Measurements from ENCODE around the gene PPP1R3A.
"Not testable (repeated sequence)": the region's sequence is repeated elsewhere in the genome, so short reads cannot be mapped to it uniquely, and the experiment has no call there.

Gene PPP1R3A

DNA sequence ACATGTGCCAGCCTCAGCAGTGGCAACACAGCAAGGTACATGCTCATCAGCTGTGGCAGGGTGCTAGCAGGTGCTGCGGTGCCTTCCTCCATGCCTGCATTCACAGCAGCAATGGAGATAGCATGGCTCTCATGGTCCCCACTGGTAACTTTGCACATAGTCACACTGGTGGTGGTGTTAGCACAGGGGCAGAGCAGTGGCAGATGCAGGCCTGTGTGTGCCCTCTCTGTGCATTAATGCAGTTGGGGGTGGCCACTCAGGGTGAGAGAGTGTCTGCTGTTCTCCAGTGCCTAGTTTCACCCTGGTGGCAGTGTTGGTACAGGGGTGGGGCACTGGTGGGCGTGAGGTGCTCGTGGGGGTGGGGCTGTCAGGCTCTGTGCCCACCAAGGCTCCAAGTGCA, 17.7 kb upstream of the PPP1R3A start:
- H3K27me3 ChIP-seq (ENCODE audit: low read depth, low read length) = no peaks in the 10 kb centered on the region
- H3K9me3 ChIP-seq (ENCODE audit: insufficient read depth, low read length) = 0 out of 2 replicates have a peak, but pooled peaks cover 4% of the 10 kb centered on the region
- no peak overlapping the region for H3K4me3 ChIP-seq (ENCODE audit: low read length)
- no peak overlapping the region for H3K9ac ChIP-seq (ENCODE audit: low read length)
- TF ChIP-seq, protein P1, sequence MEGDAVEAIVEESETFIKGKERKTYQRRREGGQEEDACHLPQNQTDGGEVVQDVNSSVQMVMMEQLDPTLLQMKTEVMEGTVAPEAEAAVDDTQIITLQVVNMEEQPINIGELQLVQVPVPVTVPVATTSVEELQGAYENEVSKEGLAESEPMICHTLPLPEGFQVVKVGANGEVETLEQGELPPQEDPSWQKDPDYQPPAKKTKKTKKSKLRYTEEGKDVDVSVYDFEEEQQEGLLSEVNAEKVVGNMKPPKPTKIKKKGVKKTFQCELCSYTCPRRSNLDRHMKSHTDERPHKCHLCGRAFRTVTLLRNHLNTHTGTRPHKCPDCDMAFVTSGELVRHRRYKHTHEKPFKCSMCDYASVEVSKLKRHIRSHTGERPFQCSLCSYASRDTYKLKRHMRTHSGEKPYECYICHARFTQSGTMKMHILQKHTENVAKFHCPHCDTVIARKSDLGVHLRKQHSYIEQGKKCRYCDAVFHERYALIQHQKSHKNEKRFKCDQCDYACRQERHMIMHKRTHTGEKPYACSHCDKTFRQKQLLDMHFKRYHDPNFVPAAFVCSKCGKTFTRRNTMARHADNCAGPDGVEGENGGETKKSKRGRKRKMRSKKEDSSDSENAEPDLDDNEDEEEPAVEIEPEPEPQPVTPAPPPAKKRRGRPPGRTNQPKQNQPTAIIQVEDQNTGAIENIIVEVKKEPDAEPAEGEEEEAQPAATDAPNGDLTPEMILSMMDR (IDR thresholded peaks at IDR 0.05; ENCODE audit: low read depth, low read length) = no peak
- TF ChIP-seq EZH2phosphoT487 (IDR thresholded peaks at IDR 0.05; ENCODE audit: low read depth) = no peak
- H3K79me2 ChIP-seq (ENCODE audit: low read length) = no peaks in the 10 kb centered on the region
- H3K27ac ChIP-seq (ENCODE audit: low read length) = no peak overlapping the region
- no peaks in the 10 kb centered on the region for H4K20me1 ChIP-seq (ENCODE audit: insufficient read depth, low read length)
- no peak overlapping the region for H2AFZ ChIP-seq (ENCODE audit: low read depth, low read length)
- no peaks in the 10 kb centered on the region for H3K36me3 ChIP-seq (replicated peaks; ENCODE audit: low read depth, low read length)
- H3K4me2 ChIP-seq (ENCODE audit: low read length) = no peak overlapping the region
- no peaks in the 10 kb centered on the region for H3K4me1 ChIP-seq (ENCODE audit: low read length)

DNA sequence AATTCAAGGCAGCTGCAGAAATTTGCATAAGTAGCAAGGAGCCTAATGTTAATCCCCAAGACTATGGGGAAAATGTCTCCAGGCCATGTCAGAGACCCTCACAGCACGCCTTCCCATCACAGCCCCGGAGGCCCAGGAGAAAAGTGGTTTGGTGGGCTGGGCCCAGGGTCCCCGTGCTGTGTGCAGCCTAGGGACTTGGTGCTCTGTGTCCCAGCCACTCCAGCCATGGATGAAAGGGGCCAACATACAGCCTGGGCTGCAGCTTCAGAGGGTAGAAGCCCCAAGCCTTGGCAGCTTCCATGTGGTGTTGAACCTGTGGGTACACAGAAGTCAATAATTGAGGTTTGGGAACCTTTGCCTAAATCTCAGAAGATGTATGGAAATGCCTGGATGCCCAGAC, 10.6 kb upstream of the PPP1R3A start:
- H3K9ac ChIP-seq (ENCODE audit: low read length); H2AFZ ChIP-seq (ENCODE audit: low read depth, low read length); H3K27ac ChIP-seq (ENCODE audit: low read length); H3K27me3 ChIP-seq (ENCODE audit: low read depth, low read length); H3K36me3 ChIP-seq (replicated peaks; ENCODE audit: low read depth, low read length); H3K4me2 ChIP-seq (ENCODE audit: low read length); H3K9me3 ChIP-seq (ENCODE audit: insufficient read depth, low read length); H3K4me1 ChIP-seq (ENCODE audit: low read length); H3K79me2 ChIP-seq (ENCODE audit: low read length); H3K4me3 ChIP-seq (ENCODE audit: low read length); H4K20me1 ChIP-seq (ENCODE audit: insufficient read depth, low read length): not testable (repeated sequence)

DNA sequence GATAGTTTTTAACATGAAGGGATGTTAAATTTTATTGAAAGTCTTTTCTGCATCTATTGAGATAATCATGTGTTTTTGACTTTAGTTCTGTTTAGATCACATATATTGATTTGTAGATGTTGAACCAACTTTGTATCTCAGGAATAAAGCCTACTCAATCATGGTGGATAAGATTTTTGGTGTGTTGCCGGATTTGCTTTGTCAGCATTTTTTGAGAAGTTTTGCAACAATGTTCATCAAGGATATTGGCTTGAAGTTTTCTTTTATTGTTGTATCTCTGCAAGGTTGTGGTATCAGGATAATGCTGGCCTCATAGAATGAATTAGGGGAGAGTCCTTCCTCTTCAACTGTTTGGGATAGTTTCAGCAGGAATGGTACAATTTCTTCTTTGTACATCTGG, 9.3 kb upstream of the PPP1R3A start:
- Histone ChIP-seq H3K9me3 (ENCODE audit: insufficient read depth, low read length) (0 out of 2 replicates have a peak, but pooled peaks cover 9% of the 10 kb centered on the region), H3K79me2 (ENCODE audit: low read length) (no peaks in the 10 kb centered on the region), H3K27ac (ENCODE audit: low read length) (no peak overlapping the region), H3K27me3 (ENCODE audit: low read depth, low read length) (no peaks in the 10 kb centered on the region), H3K4me2 (ENCODE audit: low read length) (no peak overlapping the region), H3K9ac (ENCODE audit: low read length) (no peak overlapping the region), H4K20me1 (ENCODE audit: insufficient read depth, low read length) (no peaks in the 10 kb centered on the region), H2AFZ (ENCODE audit: low read depth, low read length) (no peak overlapping the region), H3K36me3 (replicated peaks; ENCODE audit: low read depth, low read length) (no peaks in the 10 kb centered on the region), H3K4me3 (ENCODE audit: low read length) (no peak overlapping the region), H3K4me1 (ENCODE audit: low read length) (no peaks in the 10 kb centered on the region)
- TF ChIP-seq, protein P1 (IDR thresholded peaks at IDR 0.05; ENCODE audit: low read depth, low read length) = no peak
- TF ChIP-seq EZH2phosphoT487 (IDR thresholded peaks at IDR 0.05; ENCODE audit: low read depth) = no peak

DNA sequence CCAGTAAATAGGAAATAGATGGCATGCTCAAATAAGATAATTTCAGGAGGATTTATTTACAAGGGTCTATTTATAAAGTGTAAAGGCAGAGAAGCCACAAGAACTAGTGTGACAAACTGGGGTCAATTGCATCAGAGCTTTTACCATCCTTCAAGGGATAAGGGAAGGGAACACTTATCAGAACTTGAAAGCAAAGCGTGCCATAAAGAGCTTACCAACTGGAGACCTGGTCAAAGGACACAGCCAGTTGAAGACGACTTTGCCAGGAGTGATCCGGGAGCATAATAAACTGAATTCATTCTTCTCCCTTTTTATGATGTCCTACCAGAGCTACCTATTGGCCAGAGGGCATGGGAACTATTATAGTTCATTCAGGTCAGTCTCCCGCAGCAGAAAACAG, 3.2 kb upstream of the PPP1R3A start:
- Histone ChIP-seq H2AFZ (ENCODE audit: low read depth, low read length) (no peak overlapping the region), H3K27ac (ENCODE audit: low read length) (no peak overlapping the region), H4K20me1 (ENCODE audit: insufficient read depth, low read length) (no peaks in the 10 kb centered on the region), H3K4me3 (ENCODE audit: low read length) (no peak overlapping the region), H3K27me3 (ENCODE audit: low read depth, low read length) (peaks cover 11% of the 10 kb centered on the region; the same call in 1 of the 2 replicates), H3K79me2 (ENCODE audit: low read length) (no peaks in the 10 kb centered on the region), H3K4me2 (ENCODE audit: low read length) (no peak overlapping the region), H3K9ac (ENCODE audit: low read length) (no peak overlapping the region), H3K36me3 (replicated peaks; ENCODE audit: low read depth, low read length) (no peaks in the 10 kb centered on the region), H3K9me3 (ENCODE audit: insufficient read depth, low read length) (no peaks in the 10 kb centered on the region), H3K4me1 (ENCODE audit: low read length) (peaks cover 21% of the 10 kb centered on the region)
- TF ChIP-seq, protein P1 (IDR thresholded peaks at IDR 0.05; ENCODE audit: low read depth, low read length) = no peak
- no peak for TF ChIP-seq EZH2phosphoT487 (IDR thresholded peaks at IDR 0.05; ENCODE audit: low read depth)

DNA sequence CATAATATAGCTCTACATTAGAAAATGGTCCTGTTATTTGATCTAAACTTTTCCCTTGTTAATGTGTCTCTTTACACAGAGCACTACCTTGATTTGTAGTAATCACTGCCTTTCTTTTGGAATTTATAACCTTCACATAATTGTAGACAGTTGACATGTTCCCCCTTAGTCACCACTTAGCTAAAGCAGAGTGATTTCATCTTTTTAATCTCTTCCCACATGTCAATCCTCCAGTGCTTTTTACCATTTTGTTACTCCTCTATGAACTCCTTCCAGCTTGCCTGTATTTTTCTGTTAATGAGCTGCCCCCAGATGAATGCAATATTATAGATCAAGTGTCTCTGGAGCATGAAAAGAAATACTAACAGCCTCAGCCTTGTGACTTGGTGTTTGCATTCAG, 2.6 kb upstream of the PPP1R3A start:
- peaks cover 28% of the 10 kb centered on the region for H3K4me1 ChIP-seq (ENCODE audit: low read length)
- H2AFZ ChIP-seq (ENCODE audit: low read depth, low read length) = no peak overlapping the region
- no peak overlapping the region for H3K9ac ChIP-seq (ENCODE audit: low read length)

More for the DNA sequence above, 2.6 kb upstream of the PPP1R3A start:
- no peak for TF ChIP-seq EZH2phosphoT487 (IDR thresholded peaks at IDR 0.05; ENCODE audit: low read depth)
- TF ChIP-seq, protein P1 (IDR thresholded peaks at IDR 0.05; ENCODE audit: low read depth, low read length) = no peak
- Histone ChIP-seq H3K36me3 (replicated peaks; ENCODE audit: low read depth, low read length) (no peaks in the 10 kb centered on the region), H3K9me3 (ENCODE audit: insufficient read depth, low read length) (no peaks in the 10 kb centered on the region), H3K27me3 (ENCODE audit: low read depth, low read length) (peaks cover 13% of the 10 kb centered on the region), H3K27ac (ENCODE audit: low read length) (no peak overlapping the region), H3K4me3 (ENCODE audit: low read length) (no peak overlapping the region), H3K79me2 (ENCODE audit: low read length) (no peaks in the 10 kb centered on the region), H4K20me1 (ENCODE audit: insufficient read depth, low read length) (no peaks in the 10 kb centered on the region), H3K4me2 (ENCODE audit: low read length) (no peak overlapping the region)
